ENCODE data around the gene PLAAT1. TPM values are rescaled to one million over a fixed set of nuclear protein-coding genes. Genes with fewer than 3 reads are reported as not detected.

The PLAAT1 gene
- total RNA-seq, 6 experiments from 2014 or later, result not detected

DNA sequence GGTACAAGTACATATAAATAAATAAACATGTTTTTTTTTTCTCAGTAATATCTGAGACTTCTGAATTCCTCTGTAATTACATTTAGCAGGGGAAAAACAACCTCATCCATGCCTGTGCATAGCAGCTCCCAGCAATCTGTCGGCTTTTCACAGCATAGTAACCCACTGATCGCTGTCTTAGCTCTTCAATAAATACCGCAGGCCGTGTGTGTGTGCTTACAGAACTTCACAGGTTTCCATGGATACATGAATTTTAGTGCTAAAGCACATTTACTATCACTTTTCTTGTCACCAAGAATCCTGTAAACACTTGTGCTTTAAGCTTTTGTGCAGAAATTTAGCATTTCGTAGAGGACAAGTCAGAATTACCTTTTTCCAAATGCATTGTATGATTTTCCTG is 4.0 kb upstream of the PLAAT1 start:
- Mint-ChIP-seq H3K27me3 (ENCODE audit: insufficient read depth) (no peaks in the 10 kb centered on the region), H3K4me1 (ENCODE audit: low read depth) (no peaks in the 10 kb centered on the region), H3K27ac (no peak overlapping the region), H3K9me3 (peaks cover 19% of the 10 kb centered on the region), H3K4me3 (no peak overlapping the region), H3K36me3 (ENCODE audit: low read depth) (no peaks in the 10 kb centered on the region)
- TF ChIP-seq, protein P1, sequence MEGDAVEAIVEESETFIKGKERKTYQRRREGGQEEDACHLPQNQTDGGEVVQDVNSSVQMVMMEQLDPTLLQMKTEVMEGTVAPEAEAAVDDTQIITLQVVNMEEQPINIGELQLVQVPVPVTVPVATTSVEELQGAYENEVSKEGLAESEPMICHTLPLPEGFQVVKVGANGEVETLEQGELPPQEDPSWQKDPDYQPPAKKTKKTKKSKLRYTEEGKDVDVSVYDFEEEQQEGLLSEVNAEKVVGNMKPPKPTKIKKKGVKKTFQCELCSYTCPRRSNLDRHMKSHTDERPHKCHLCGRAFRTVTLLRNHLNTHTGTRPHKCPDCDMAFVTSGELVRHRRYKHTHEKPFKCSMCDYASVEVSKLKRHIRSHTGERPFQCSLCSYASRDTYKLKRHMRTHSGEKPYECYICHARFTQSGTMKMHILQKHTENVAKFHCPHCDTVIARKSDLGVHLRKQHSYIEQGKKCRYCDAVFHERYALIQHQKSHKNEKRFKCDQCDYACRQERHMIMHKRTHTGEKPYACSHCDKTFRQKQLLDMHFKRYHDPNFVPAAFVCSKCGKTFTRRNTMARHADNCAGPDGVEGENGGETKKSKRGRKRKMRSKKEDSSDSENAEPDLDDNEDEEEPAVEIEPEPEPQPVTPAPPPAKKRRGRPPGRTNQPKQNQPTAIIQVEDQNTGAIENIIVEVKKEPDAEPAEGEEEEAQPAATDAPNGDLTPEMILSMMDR (IDR thresholded peaks at IDR 0.05), result no peak
- no peak for DNase-seq

GRCh38 chr3:193240436-193240849 is 579 bp upstream of the PLAAT1 start:
- DNase-seq, result no peak
- TF ChIP-seq, protein P1 (IDR thresholded peaks at IDR 0.05), result no peak
- Mint-ChIP-seq H3K4me1 (ENCODE audit: low read depth) (no peaks in the 10 kb centered on the region), H3K9me3 (peaks cover 11% of the 10 kb centered on the region), H3K4me3 (no peak overlapping the region), H3K27me3 (ENCODE audit: insufficient read depth) (no peaks in the 10 kb centered on the region), H3K36me3 (ENCODE audit: low read depth) (no peaks in the 10 kb centered on the region), H3K27ac (no peak overlapping the region)

- peaks cover 18% of the 10 kb centered on the region for H3K9me3 Mint-ChIP-seq
- H3K4me3 Mint-ChIP-seq, result no peak overlapping the region
- TF ChIP-seq, protein P1 (IDR thresholded peaks at IDR 0.05), result no peak
- H3K27ac Mint-ChIP-seq, result no peak overlapping the region
- no peaks in the 10 kb centered on the region for H3K36me3 Mint-ChIP-seq (ENCODE audit: low read depth)
- H3K4me1 Mint-ChIP-seq (ENCODE audit: low read depth), result no peaks in the 10 kb centered on the region
- no peaks in the 10 kb centered on the region for H3K27me3 Mint-ChIP-seq (ENCODE audit: insufficient read depth)
- DNase-seq, result no peak
Measured at GRCh38 chr3:193241716-193242115, 694 bp downstream of the PLAAT1 start.

DNA sequence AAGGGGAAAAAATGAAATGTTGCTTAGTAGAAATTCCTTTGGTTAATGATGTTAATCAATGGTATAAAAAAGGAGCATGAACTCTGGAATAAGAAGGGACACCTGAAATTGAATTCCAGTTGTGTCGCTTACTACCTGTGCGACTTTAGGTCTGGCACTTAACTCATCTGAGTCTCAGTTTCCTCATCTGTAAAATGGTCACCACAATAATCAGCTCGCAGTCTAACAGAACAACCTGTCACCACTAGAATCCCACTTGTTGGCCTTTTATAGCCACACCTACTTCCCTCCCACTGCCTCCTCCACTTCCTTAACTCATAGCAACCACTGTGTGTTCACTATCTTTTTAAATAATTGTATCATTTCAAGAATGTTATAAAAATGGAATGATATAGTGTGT is 2.5 kb downstream of the PLAAT1 start:
- H3K27me3 Mint-ChIP-seq (ENCODE audit: insufficient read depth), result no peaks in the 10 kb centered on the region
- no peak overlapping the region for H3K4me3 Mint-ChIP-seq
- H3K4me1 Mint-ChIP-seq (ENCODE audit: low read depth), result no peaks in the 10 kb centered on the region
- no peak for DNase-seq
- no peak overlapping the region for H3K27ac Mint-ChIP-seq
- H3K36me3 Mint-ChIP-seq (ENCODE audit: low read depth), result no peaks in the 10 kb centered on the region
- TF ChIP-seq, protein P1 (IDR thresholded peaks at IDR 0.05), result no peak
- peaks cover 30% of the 10 kb centered on the region for H3K9me3 Mint-ChIP-seq

DNA sequence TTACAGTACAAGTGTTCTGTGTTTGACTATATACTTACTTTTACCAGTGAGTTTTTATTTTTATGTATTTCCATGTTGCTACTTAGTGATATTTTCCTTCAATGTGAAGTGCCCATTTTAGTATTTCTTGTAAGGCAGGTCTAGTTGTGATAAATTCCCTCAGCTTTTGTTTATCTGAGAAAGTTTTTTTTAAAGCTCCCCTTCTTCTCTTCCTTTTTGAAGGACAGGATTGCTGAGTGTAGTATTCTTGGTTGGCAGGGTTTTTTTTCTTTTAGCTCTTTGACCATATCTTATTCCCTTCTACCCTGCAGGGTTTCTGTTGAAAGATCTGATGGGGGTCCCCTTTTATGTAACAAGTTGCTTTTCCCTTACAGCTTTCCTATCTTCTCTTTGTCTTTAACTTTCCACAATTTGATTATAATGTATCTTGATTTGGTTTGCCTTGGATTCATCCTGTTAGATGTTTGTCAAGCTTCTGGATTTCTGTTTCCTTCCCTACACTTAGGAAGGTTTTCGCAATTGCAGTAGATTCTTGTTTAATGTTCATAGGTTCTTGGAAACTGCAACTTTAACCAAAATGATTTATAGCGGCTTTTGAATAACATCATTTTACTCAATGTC is 7.9 kb downstream of the PLAAT1 start:
- no peak overlapping the region for H3K4me3 Mint-ChIP-seq

More for the DNA sequence above, 7.9 kb downstream of the PLAAT1 start:
- no peak overlapping the region for H3K27ac Mint-ChIP-seq
- TF ChIP-seq, protein P1 (IDR thresholded peaks at IDR 0.05), result no peak
- no peaks in the 10 kb centered on the region; the same call in 1 of the 2 replicates for H3K27me3 Mint-ChIP-seq (ENCODE audit: insufficient read depth)
- H3K36me3 Mint-ChIP-seq (ENCODE audit: low read depth), result no peaks in the 10 kb centered on the region; the same call in 1 of the 2 replicates
- no peak for DNase-seq
- peaks cover 51% of the 10 kb centered on the region for H3K9me3 Mint-ChIP-seq
- H3K4me1 Mint-ChIP-seq (ENCODE audit: low read depth), result no peaks in the 10 kb centered on the region
